Fibroblast of skin of right biceps (primary cell): Measurements from ENCODE around the gene SCFD2.
"Not testable (repeated sequence)": the region's sequence is repeated elsewhere in the genome, so short reads cannot be mapped to it uniquely, and the experiment has no call there.

ENCODE experiments used
- DNase-seq: peaks from one replicate; pipeline ENCODE4 v3.0.0-alpha.2; 2013

SCFD2 gene

GRCh38 chr4:53365486-53366300 lies at the start of gene SCFD2:
Gene SCFD2 (minus strand): TSS chr4:53366061.
- peak; percentile 98 for DNase-seq

DNA sequence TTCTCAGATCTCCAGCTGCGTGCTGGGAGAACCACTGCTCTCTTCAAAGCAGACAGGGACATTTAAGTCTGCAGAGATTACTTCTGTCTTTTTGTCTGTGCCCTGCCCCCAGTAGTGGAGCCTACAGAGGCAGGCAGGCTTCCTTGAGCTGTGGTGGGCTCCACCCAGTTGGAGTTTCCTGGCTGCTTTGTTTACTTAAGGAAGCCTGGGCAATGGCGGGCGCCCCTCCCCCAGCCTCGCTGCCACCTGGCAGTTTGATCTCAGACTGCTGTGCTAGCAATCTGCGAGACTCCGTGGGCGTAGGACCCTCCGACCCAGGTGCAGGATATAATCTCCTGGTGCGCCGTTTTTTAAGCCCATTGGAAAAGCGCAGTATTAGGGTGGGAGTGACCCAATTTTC lies 43.6 kb upstream of the SCFD2 start:
- DNase-seq = not testable (repeated sequence)

DNA sequence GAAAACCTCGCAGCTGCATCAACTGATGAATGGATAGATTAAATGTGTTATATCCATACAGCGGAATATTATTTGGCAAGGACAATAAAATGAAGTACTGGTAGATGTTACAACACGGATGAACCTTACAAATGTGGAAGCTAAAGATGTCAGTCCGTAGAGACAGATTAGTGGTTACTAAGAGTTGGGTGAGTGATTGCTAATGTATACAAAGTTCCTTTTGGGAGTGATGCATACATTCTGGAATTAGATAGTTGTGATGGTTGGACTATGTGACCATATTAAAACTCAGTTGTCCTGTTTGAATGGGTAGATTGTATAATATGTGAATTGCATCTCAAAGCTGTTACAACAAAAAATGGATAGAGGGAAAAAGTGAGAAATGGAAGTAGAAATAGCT lies 14.4 kb upstream of the SCFD2 start:
- DNase-seq = peak; percentile 55

DNA sequence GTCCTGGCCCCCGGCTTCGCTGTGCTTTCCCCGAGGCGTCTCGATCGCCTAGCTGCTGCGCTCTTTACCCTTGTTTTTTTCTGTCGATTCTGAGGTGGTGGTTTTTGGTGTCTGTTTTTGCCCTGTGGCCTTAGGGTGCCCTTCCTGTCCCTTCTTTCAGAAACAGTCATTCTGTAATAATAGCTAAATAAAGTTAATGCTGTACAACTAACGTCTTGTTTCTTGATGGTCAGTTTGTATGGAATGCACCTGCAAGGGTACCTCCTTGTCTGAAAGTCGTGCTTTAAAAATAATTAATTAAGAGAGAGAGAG lies 12.3 kb upstream of the SCFD2 start:
- DNase-seq = no peak

GRCh38 chr4:53377319-53378170 lies 11.7 kb upstream of the SCFD2 start, which contains the start of gene FIP1L1:
Gene FIP1L1 (plus strand): TSS chr4:53377641. CDS start chr4:53377839, 198 bp downstream.
- peak; percentile 90 for DNase-seq

- DNase-seq = peak; percentile 26
Observed at GRCh38 chr4:53376900-53377299, 11.0 kb upstream of the SCFD2 start.

- no peak for DNase-seq
Observed at GRCh38 chr4:53374777-53375258, 9.0 kb upstream of the SCFD2 start.

GRCh38 chr4:53371843-53372521 lies 6.1 kb upstream of the SCFD2 start:
- no peak for DNase-seq

DNA sequence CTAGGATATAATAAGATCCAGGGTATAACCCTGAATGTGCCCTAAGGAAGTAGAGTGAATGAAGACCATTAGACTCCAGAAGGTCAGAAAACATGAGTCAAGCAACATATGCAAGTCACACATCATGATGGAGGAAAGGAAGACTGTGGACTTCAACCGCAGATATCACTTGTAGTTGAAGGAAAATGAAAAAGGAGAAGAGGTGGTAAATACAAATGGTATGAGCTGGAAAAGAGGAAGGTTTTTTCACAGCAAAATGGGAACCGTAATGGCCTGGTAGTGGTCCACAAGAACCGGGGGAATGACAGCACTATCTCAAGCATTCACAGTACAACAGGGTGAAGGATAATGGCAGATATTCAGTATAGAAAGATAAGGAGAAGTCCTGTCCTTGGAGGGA lies 5.2 kb upstream of the SCFD2 start:
- DNase-seq = no peak

DNA sequence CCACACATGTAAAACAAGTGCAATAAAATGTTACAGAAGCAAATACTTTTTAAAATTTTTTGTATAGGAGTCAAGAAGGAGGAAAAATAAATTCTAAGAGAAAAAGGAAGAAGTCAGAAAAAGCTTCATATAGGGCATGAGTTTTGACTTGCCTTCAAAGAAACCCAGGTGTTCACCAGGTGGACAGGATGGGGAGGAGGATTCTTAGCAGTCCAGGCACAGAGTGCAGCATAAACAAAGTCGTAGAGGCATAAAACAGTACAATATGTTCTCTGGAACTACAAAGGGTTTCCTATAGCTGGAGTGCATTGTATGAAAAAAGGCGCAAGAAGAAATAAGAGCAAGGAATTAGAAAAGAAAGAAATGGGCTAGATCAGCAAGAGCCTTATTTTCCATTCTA lies 1.9 kb upstream of the SCFD2 start:
- no peak for DNase-seq

GRCh38 chr4:53366301-53366716 lies 448 bp upstream of the SCFD2 start:
- no peak for DNase-seq

GRCh38 chr4:53365121-53365485 lies 758 bp downstream of the SCFD2 start:
- peak; percentile 13 for DNase-seq

DNA sequence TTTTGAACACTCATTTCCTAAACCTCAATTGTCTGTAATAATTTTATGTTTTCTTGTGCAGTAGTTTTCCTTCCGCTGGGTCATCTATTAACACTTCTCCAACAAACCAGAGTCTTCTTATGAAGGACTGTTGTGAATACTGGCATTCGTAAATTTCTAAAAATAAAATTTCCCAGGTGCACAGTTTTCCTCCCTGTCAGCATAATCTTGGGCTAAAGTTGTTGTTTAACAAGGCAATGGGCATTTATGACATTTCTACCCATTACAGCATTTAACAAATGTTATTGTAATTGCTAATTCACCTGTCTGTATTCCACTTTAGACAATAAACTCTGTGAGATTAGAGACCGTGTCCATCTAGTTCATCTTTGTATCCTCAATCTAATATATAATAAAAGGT lies 1.2 kb downstream of the SCFD2 start:
- DNase-seq = no peak

GRCh38 chr4:53362093-53362492 lies 3.8 kb downstream of the SCFD2 start:
- DNase-seq = no peak

DNA sequence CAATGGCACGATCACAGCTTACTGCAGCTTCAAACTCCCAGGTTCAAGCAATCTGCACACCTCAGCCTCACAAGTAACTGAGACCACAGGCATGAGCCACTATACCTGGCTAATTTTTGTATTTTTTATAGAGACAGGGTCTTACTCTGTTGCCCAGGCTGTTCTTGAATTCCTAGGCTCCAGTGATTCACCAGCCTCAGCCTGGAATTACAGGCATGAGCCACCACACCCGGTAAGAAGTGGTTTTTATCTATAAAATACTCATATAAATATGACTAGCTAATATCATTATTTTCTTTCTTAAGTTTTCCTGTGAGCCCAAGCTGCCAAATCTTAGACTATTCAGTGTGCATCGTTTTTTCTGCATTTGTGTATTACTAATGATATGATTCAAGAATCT lies 4.4 kb downstream of the SCFD2 start:
- DNase-seq = peak; percentile 48

DNA sequence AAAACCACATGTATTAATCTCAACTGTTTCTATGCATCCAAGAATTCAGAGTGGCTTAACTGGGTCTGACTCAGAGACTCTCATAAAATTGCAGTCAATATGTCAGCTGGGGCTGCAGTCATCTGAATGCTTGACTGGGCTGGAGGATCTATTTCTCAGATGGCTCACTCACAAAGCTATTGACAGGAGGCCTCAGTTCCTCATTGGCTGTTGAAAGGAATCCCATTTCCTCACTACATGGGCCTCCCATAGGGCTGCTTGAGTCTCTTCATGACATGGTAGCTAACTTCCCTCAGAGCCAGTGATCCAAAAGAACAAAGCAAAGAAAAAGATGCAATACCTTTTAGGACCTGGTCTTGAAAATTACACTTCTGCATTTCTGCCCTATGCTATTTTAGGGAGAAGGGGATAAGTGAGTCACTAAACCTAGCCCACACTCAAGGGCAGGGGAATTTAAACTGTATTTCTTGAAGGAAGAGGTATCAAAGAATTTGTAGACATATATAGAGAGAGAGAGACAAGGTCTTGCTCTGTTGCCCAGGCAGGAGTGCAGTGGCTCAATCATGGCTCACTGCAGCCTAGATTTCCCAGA lies 9.8 kb downstream of the SCFD2 start:
- no peak for DNase-seq

- DNase-seq = no peak
Observed at GRCh38 chr4:53354012-53354722, 11.7 kb downstream of the SCFD2 start.

DNA sequence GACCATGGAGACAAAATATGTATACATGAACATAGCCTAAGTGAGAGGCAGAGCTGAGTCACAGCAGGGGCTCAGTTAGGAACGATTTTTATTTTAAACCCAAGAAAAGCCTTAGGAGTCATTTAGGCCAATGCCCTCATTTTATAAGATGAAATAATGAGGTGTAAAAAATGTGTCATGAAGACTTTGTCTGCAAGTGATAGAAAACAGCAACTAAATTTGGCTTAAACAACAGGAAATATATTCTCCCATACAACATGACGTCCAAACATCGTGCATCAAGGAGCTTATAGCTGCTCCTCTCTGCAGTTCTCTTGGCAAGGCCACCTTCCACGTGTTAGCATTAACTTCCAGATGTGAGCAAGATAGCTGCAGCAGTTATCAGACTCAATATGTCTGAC lies 16.8 kb downstream of the SCFD2 start:
- peak; percentile 20 for DNase-seq

DNA sequence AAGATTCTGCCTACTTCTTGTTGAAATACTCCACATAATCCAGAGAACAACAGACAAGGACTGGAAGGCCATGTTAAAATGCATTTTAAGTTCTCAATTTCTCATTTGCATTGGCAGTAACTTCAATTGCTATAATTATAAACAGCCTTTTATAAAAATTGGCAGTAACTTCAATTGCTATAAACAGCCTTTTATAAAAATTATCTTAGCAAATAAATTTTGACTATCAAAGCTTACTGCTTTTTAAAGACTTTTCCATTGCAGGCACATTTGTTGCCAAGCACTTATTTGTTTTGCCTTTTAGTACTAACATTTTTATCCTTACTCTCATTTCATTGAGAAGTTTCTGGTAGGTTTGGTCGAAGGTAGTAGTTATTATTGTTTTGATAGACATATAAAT lies 17.8 kb downstream of the SCFD2 start:
- DNase-seq = no peak

GRCh38 chr4:53346920-53347852 lies 18.7 kb downstream of the SCFD2 start:
- peak; percentile 66 for DNase-seq

DNA sequence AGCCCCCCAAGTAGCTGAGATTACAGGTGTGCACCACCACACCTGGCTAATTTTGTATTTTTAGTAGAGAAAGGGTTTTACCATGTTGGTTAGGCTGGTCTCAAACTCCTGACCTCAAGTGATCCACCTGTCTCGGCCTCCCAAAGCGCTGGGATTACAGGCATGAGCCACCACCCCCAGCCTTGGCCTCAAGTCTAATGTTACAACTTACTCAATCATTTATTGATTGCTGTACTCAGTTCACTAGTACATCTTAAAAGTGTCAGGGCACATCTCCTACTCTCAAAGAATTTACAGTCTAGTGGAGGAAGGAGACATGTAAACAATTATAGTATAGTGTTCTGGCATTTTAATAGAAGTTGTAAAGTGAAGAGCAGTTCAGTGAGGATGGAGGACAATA lies 19.5 kb downstream of the SCFD2 start:
- not testable (repeated sequence) for DNase-seq
